GM12892 (cell line): ENCODE measurements around the gene CCDC63.

Experiments
- POLR2A ChIP-seq: IDR thresholded peaks from 2 replicates; pipeline ENCODE4 v1.6.1; 2011; ENCODE audit warnings: low read depth, low read length, control low read depth
- POLR2AphosphoS5 ChIP-seq: IDR thresholded peaks from 2 replicates; pipeline ENCODE4 v1.6.1; 2011; ENCODE audit warnings: low read depth, low read length, control low read depth
- TAF1 ChIP-seq: IDR thresholded peaks from 2 replicates; pipeline ENCODE4 v1.6.1; 2011; ENCODE audit warnings: low read depth, mild to moderate bottlenecking, control low read depth, low read length, borderline replicate concordance

DNA sequence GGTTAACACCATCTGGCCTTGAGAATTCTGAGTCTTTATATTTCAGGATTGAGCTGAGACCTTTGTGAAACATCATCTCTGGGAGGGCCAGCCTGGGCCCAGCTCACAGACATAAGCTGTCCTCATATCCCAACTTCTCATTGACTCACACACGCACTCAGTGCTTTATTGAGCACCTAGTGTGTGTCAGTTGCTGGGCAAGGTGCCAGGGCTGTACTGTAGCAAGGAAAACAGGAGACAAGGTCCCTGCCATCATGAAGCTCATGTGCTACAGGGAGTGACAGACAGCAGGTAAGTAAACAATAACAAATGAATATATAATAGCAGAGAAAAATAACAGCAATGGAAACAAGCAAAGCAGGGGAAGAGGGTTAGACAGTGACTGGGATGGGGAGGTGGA lies 30.5 kb upstream of the CCDC63 start:
- TF ChIP-seq POLR2A (no peak), POLR2AphosphoS5 (no peak), TAF1 (no peak)
